Measurements from ENCODE around the gene NFYA. TPM values are rescaled to one million over a fixed set of nuclear protein-coding genes. Genes with fewer than 3 reads are reported as not detected.

NFYA gene
- total and polyA plus RNA-seq, 2 of the 13 experiments (the other 11 are each of a cell fraction or from before 2014, with no cell fraction given): 16.0 to 22.9 TPM

GRCh38 chr6:41073203-41073967, 611 bp downstream of the NFYA start (continued):
- TF ChIP-seq GMEB1 (CRISPR knock-in tag; IDR thresholded peaks at IDR 0.05; ENCODE audit: borderline replicate concordance): peak; percentile 23; the same call in 1 of the 2 replicates
- TF ChIP-seq, protein P1, sequence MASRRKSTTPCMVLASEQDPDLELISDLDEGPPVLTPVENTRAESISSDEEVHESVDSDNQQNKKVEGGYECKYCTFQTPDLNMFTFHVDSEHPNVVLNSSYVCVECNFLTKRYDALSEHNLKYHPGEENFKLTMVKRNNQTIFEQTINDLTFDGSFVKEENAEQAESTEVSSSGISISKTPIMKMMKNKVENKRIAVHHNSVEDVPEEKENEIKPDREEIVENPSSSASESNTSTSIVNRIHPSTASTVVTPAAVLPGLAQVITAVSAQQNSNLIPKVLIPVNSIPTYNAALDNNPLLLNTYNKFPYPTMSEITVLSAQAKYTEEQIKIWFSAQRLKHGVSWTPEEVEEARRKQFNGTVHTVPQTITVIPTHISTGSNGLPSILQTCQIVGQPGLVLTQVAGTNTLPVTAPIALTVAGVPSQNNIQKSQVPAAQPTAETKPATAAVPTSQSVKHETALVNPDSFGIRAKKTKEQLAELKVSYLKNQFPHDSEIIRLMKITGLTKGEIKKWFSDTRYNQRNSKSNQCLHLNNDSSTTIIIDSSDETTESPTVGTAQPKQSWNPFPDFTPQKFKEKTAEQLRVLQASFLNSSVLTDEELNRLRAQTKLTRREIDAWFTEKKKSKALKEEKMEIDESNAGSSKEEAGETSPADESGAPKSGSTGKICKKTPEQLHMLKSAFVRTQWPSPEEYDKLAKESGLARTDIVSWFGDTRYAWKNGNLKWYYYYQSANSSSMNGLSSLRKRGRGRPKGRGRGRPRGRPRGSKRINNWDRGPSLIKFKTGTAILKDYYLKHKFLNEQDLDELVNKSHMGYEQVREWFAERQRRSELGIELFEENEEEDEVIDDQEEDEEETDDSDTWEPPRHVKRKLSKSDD (CRISPR knock-in tag; IDR thresholded peaks at IDR 0.05; ENCODE audit: low read depth): no peak
- no peak for TF ChIP-seq SRF (IDR thresholded peaks at IDR 0.05; ENCODE audit: low read depth, low read length)
- TF ChIP-seq ZNF431 (CRISPR knock-in tag; IDR thresholded peaks at IDR 0.05; ENCODE audit: borderline replicate concordance, low read depth): no peak; the same call in 1 of the 2 replicates
- TF ChIP-seq, protein P2, sequence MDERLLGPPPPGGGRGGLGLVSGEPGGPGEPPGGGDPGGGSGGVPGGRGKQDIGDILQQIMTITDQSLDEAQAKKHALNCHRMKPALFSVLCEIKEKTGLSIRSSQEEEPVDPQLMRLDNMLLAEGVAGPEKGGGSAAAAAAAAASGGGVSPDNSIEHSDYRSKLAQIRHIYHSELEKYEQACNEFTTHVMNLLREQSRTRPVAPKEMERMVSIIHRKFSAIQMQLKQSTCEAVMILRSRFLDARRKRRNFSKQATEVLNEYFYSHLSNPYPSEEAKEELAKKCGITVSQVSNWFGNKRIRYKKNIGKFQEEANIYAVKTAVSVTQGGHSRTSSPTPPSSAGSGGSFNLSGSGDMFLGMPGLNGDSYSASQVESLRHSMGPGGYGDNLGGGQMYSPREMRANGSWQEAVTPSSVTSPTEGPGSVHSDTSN (CRISPR knock-in tag; IDR thresholded peaks at IDR 0.05): no peak
- 0 out of 4 replicates have a peak, but pooled peaks of 1 of the 2 experiments have one; percentile 23 for TF ChIP-seq NR2F1 (CRISPR knock-in tag; IDR thresholded peaks at IDR 0.05)
- no peak for TF ChIP-seq SNAI1 (CRISPR knock-in tag; IDR thresholded peaks at IDR 0.05; ENCODE audit: borderline replicate concordance)
- no peak for TF ChIP-seq RBAK (CRISPR knock-in tag; IDR thresholded peaks at IDR 0.05)
- TF ChIP-seq KDM6A (CRISPR knock-in tag; IDR thresholded peaks at IDR 0.05; ENCODE audit: low read depth): no peak
- TF ChIP-seq ZBTB25 (CRISPR knock-in tag; IDR thresholded peaks at IDR 0.05): peak; percentile 99
- TF ChIP-seq, protein P3, sequence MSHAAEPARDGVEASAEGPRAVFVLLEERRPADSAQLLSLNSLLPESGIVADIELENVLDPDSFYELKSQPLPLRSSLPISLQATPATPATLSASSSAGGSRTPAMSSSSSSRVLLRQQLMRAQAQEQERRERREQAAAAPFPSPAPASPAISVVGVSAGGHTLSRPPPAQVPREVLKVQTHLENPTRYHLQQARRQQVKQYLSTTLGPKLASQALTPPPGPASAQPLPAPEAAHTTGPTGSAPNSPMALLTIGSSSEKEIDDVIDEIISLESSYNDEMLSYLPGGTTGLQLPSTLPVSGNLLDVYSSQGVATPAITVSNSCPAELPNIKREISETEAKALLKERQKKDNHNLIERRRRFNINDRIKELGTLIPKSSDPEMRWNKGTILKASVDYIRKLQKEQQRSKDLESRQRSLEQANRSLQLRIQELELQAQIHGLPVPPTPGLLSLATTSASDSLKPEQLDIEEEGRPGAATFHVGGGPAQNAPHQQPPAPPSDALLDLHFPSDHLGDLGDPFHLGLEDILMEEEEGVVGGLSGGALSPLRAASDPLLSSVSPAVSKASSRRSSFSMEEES (CRISPR knock-in tag; IDR thresholded peaks at IDR 0.05): no peak
- no peak for TF ChIP-seq NCOR1 (IDR thresholded peaks at IDR 0.05; ENCODE audit: borderline replicate concordance, low read length)
- no peak for TF ChIP-seq CEBPG (CRISPR knock-in tag; IDR thresholded peaks at IDR 0.05)
- no peak; the same call in 1 of the 2 replicates for TF ChIP-seq ZNF703 (CRISPR knock-in tag; IDR thresholded peaks at IDR 0.05; ENCODE audit: borderline replicate concordance)
- TF ChIP-seq ZNF292 (CRISPR knock-in tag; IDR thresholded peaks at IDR 0.05; ENCODE audit: borderline replicate concordance, low read depth): no peak
- TF ChIP-seq ZNF275 (CRISPR knock-in tag; IDR thresholded peaks at IDR 0.05; ENCODE audit: borderline replicate concordance): 0 out of 2 replicates have a peak, but pooled peaks have one; percentile 9
